Heart left ventricle (tissue), 16 donors: Measurements from ENCODE around the gene LMAN2. TPM values are rescaled to one million over a fixed set of nuclear protein-coding genes. Genes with fewer than 3 reads are reported as not detected.

ENCODE experiments used
- ATAC-seq, 4 donors: fragments of 200-7000 bp; cut with Tn5 transposase; one replicate each; pipeline ENCODE4 v1.9.1; 2020 to 2022; ENCODE audit warnings: moderate library complexity in 4 of 4, mild to moderate bottlenecking in 3 of 4, moderate number of reproducible peaks in 1 of 4
- DNase-seq, 5 donors: peaks; one replicate each; pipeline ENCODE4 v3.0.0-alpha.2; 2020
- H3K27ac ChIP-seq, 12 donors: fragments of 200-600 bp; sonication (generic) in 4 of 12; one replicate each; pipeline versions ENCODE4 v1.5.0 to v1.8.0; 2016 to 2022; ENCODE audit warnings: mild to moderate bottlenecking in 2 of 12
- H3K27me3 ChIP-seq, 9 donors: fragments of 200-600 bp; sonication (generic) in 2 of 9; one replicate each; pipeline versions ENCODE4 v1.5.1 to v1.8.0; 2016 to 2022; ENCODE audit warnings: mild to moderate bottlenecking in 3 of 9
- H3K36me3 ChIP-seq, 9 donors: fragments of 200-600 bp; sonication (generic) in 2 of 9; one replicate each; pipeline versions ENCODE4 v1.5.0 to v1.8.0; 2018 to 2022; ENCODE audit warnings: mild to moderate bottlenecking in 2 of 9
- H3K4me1 ChIP-seq, 12 donors: fragments of 200-600 bp; sonication (generic) in 4 of 12; one replicate each; pipeline versions ENCODE4 v1.5.0 to v1.8.0; 2016 to 2022; ENCODE audit warnings: mild to moderate bottlenecking in 3 of 12
- H3K4me3 ChIP-seq, 12 donors: fragments of 200-600 bp; sonication (generic) in 4 of 12; one replicate each; pipeline versions ENCODE4 v1.5.0 to v1.8.0; 2017 to 2022; ENCODE audit warnings: mild to moderate bottlenecking in 9 of 12, moderate library complexity in 4 of 12
- H3K9me3 ChIP-seq, 12 donors: fragments of 200-600 bp; sonication (generic) in 4 of 12; one replicate each; pipeline versions ENCODE4 v1.5.0 to v1.8.0; 2016 to 2022; ENCODE audit warnings: mild to moderate bottlenecking in 1 of 12
- POLR2A ChIP-seq, 2 donors: fragments of 450-650 bp; IDR thresholded peaks; one replicate each; pipeline ENCODE4 v1.6.1; 2017; ENCODE audit warnings: antibody characterized with exemption in 2 of 2, mild to moderate bottlenecking in 2 of 2, moderate library complexity in 2 of 2
- WGBS, 4 donors: extraction: QIAGEN DNeasy Blood & Tissue Kit in 2 of 4; methylation state at CpG; one replicate each; pipeline versions ENCODE4 v1.1.5 to v1.1.7; 2013 to 2018; 5-methylcytosine and 5-hydroxymethylcytosine counted together
- intact Hi-C, 10 donors: fragments of 100-400 bp; cut with DNase I; formaldehyde crosslinking; loops; one replicate each; pipeline versions ENCODE4 v1.11.1 to v1.14.2; 2022
- polyA plus RNA-seq, 2 donors: library from polyadenylated mRNA; stranded (reverse); fragments of 200-250 nt; gene quantifications; one replicate each; pipeline ENCODE4 v1.2.3, GENCODE V29; 2013
- total RNA-seq, 9 donors: library from RNA; depleted of rRNA in 2 of 9; stranded (reverse); fragments of >200 nt in 2 of 9; fragmentation: NEBNext Ultra II Directional in 3 of 9; extraction: Animal tissue kit (Norgen Biotek cat#: 25700) in 3 of 9; gene quantifications; one replicate each; pipeline versions ENCODE4 v1.1.0 to v1.2.4, GENCODE V29; 2016 to 2023
- TF ChIP-seq, protein P1 (sequence below), 12 donors: fragments of 200-600 bp; sonication (generic) in 4 of 12; IDR thresholded peaks; one replicate each; pipeline versions ENCODE4 v1.5.0 to v1.8.0; 2018 to 2022; ENCODE audit warnings: antibody characterized with exemption in 12 of 12, mild to moderate bottlenecking in 5 of 12
- donor health status: ischemic (EF 13 %, LVEDD 7.1; RV severe dilation, severe dysfunction).
- donor health status: healthy with polysubstance abuse.
- donor health status: DM: no; HTN: yes; CAD: no.
- donor health status: DM: no; HTN: no; CAD: no.
- donor health status: ischemic (EF 25% LVEDD 6.9; RV normal size, moderate dysfunction).
- donor health status: ischemic (EF 25% LVEDD 5.7; RV mildly dilated, moderate dysfunction).
- donor health status: healthy.
- donor health status: DM: yes; HTN: yes; CAD: no.
- donor health status: ischemic (EF 35%, LVEDD 5.7; RV mildly dilated, moderate dysfunction).
- donor health status: nonischemic (EF 11% LVEDD 7.7; RV severe dilation, severe dysfunction).
- donor health status: DM: yes; HTN: yes; CAD: no.
- donor health status: PGD.
- donor health status: ischemic (EF 29% LVEDD 5.4; RV normal size, mild dysfunction).
- donor health status: nonischemic (EF 23%, LVEDD 6.1; RV moderate dilation, normal function).

Gene LMAN2
- total and polyA plus RNA-seq, 11 donors: 43.3 to 313 (median 63.6) TPM

DNA sequence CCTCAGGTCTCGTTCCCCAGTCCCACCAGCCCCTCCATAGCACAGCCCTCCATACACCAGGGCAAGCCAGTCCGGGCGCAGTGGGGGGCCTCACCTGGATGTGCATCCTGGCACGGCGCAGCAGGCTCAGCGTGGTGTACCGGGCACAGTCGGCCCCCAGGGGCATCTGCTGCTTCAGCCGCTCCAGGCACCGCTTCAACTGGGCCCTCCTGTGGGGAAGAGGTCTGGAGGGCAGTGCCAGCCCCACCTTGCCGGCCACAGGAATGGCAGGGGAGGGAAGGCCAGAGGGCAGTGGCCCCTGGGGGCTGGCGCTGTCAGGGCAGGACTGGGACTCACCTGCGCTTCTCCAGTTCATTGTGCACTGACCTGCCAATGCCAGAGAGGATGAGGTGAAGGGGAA lies 41.1 kb downstream of the LMAN2 start:
- Histone ChIP-seq H3K27ac (no peak overlapping the region), H3K36me3 (peaks cover 0 to 27% (median 21%) of the 10 kb centered on the region in 9 donors), H3K4me1 (peaks cover 0 to 82% (median 26%) of the 10 kb centered on the region in 12 donors), H3K27me3 (no peaks in the 10 kb centered on the region), H3K9me3 (no peaks in the 10 kb centered on the region), H3K4me3 (peak overlapping the region in 1 of 12 donors; percentile 65)
- 80 to 94% (median 91%) methylated on average over 10 to 13 of the region's 13 CpGs for WGBS, 4 donors
- ATAC-seq (no peak), DNase-seq (peak in 3 of 5 donors; percentile 25 to 29 (median 27))
- intact Hi-C loops: loop anchor here in 7 of 10 donors (5.0 to 10.0 kb wide), 6 partner anchors 54 to 196 kb away; partner anchors contain the start of genes DOK3 (in 1 of the 7) and SLC34A1 (in 1 of the 7)
- TF ChIP-seq, protein P1, sequence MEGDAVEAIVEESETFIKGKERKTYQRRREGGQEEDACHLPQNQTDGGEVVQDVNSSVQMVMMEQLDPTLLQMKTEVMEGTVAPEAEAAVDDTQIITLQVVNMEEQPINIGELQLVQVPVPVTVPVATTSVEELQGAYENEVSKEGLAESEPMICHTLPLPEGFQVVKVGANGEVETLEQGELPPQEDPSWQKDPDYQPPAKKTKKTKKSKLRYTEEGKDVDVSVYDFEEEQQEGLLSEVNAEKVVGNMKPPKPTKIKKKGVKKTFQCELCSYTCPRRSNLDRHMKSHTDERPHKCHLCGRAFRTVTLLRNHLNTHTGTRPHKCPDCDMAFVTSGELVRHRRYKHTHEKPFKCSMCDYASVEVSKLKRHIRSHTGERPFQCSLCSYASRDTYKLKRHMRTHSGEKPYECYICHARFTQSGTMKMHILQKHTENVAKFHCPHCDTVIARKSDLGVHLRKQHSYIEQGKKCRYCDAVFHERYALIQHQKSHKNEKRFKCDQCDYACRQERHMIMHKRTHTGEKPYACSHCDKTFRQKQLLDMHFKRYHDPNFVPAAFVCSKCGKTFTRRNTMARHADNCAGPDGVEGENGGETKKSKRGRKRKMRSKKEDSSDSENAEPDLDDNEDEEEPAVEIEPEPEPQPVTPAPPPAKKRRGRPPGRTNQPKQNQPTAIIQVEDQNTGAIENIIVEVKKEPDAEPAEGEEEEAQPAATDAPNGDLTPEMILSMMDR (IDR thresholded peaks at IDR 0.05): no peak
- TF ChIP-seq POLR2A (IDR thresholded peaks at IDR 0.05): no peak

GRCh38 chr5:177309351-177310191 lies 41.9 kb downstream of the LMAN2 start:
- TF ChIP-seq, protein P1 (IDR thresholded peaks at IDR 0.05): peak; percentile 59 to 88 (median 76)
- TF ChIP-seq POLR2A (IDR thresholded peaks at IDR 0.05): no peak
- Histone ChIP-seq H3K4me1 (peaks cover 0 to 89% (median 30%) of the 10 kb centered on the region in 12 donors), H3K27ac (peak overlapping the region in 1 of 12 donors; percentile 33), H3K27me3 (no peaks in the 10 kb centered on the region), H3K9me3 (no peaks in the 10 kb centered on the region), H3K4me3 (no peak overlapping the region), H3K36me3 (peaks cover 0 to 32% (median 25%) of the 10 kb centered on the region in 9 donors)
- 39 to 69% (median 60%) methylated on average over 5 to 10 of the region's 10 CpGs for WGBS, 4 donors
- DNase-seq (peak in 4 of 5 donors; percentile 50 to 72 (median 64)), ATAC-seq (peak; percentile 12 to 38 (median 28))
- intact Hi-C loops: loop anchor here in 7 of 10 donors (5.0 to 10.0 kb wide), 6 partner anchors 55 to 195 kb away; partner anchors contain the start of genes DOK3 (in 1 of the 7) and SLC34A1 (in 1 of the 7)

DNA sequence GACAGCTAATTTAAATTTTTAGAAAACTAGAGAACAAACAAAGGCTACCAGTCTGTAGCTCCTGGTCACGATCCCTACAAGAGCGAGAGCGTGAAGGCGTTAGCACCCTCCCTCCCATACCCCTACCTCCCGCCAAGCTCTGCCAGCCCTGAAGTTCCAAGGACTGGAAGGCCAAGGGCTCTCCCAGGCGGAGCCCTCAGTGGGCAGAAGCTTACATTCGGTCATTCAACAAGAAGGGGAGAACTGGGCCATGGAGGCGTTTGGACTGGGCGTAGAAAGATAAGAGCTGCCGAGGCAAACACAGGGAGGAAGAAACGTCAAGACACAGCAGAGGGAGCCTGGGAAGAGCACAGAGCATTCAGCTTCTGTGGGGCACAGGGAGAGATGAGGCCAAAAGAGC lies 42.7 kb downstream of the LMAN2 start:
- no peak for ATAC-seq
- no peak overlapping the region for H3K27ac ChIP-seq
- 87 to 92% (median 90%) methylated on average over 11 of the region's 11 CpGs for WGBS, 4 donors
- TF ChIP-seq, protein P1 (IDR thresholded peaks at IDR 0.05): no peak
- no peak for TF ChIP-seq POLR2A (IDR thresholded peaks at IDR 0.05)
- H3K27me3 ChIP-seq: no peaks in the 10 kb centered on the region
- H3K9me3 ChIP-seq: no peaks in the 10 kb centered on the region
- peak in 1 of 5 donors; percentile 17 for DNase-seq
- H3K36me3 ChIP-seq: peaks cover 0 to 32% (median 25%) of the 10 kb centered on the region in 9 donors
- H3K4me3 ChIP-seq: no peak overlapping the region
- intact Hi-C loops: loop anchor here in 3 of 10 donors (10.0 kb wide), 1 partner anchor 194 kb away; no protein-coding TSS in a partner anchor
- H3K4me1 ChIP-seq: peaks cover 0 to 96% (median 35%) of the 10 kb centered on the region in 12 donors
